NCI-H1436 treated with DMSO at 0.1 percent for 48 hours (cell line): Measurements from ENCODE around the gene TMEM205.
A peak's percentile ranks its signal among the peaks of the same experiment; 100 is the strongest.
"Not testable (repeated sequence)": the region's sequence is repeated elsewhere in the genome, so short reads cannot be mapped to it uniquely, and the experiment has no call there.

ENCODE experiments used
- DNase-seq: peaks from one replicate; lab custom pipeline; 2025; lab: John Stamatoyannopoulos, UW

TMEM205 gene

GRCh38 chr19:11339254-11340098 lies 6.6 kb downstream of the TMEM205 start, which contains the start of gene RAB3D:
Gene RAB3D (minus strand): TSS chr19:11339657. CDS start chr19:11337399, 2,258 bp downstream.
- peak; percentile 86 for DNase-seq

GRCh38 chr19:11338569-11339253 lies 7.4 kb downstream of the TMEM205 start:
- DNase-seq: no peak

GRCh38 chr19:11338121-11338520 lies 7.9 kb downstream of the TMEM205 start:
- DNase-seq: no peak

- DNase-seq: no peak
Measured at GRCh38 chr19:11337080-11337479, 9.0 kb downstream of the TMEM205 start.

GRCh38 chr19:11335449-11336146 lies 10.5 kb downstream of the TMEM205 start:
- no peak for DNase-seq

- not testable (repeated sequence) for DNase-seq
Measured at GRCh38 chr19:11333838-11334237, 12.2 kb downstream of the TMEM205 start.

GRCh38 chr19:11332822-11333221 lies 13.2 kb downstream of the TMEM205 start:
- DNase-seq: no peak

GRCh38 chr19:11331502-11331901 lies 14.6 kb downstream of the TMEM205 start:
- DNase-seq: no peak

GRCh38 chr19:11330127-11330526 lies 15.9 kb downstream of the TMEM205 start:
- no peak for DNase-seq

- DNase-seq: no peak
Measured at GRCh38 chr19:11325544-11325943, 20.5 kb downstream of the TMEM205 start.

GRCh38 chr19:11324748-11325389 lies 21.2 kb downstream of the TMEM205 start:
- no peak for DNase-seq

GRCh38 chr19:11324079-11324661 lies 21.9 kb downstream of the TMEM205 start:
- DNase-seq: no peak

GRCh38 chr19:11323601-11324078 lies 22.4 kb downstream of the TMEM205 start:
- DNase-seq: no peak

GRCh38 chr19:11322269-11323024 lies 23.6 kb downstream of the TMEM205 start:
- DNase-seq: no peak

GRCh38 chr19:11321191-11322126 lies 24.6 kb downstream of the TMEM205 start:
- no peak for DNase-seq

GRCh38 chr19:11320278-11320995 lies 25.6 kb downstream of the TMEM205 start:
- DNase-seq: not testable (repeated sequence)

GRCh38 chr19:11306337-11306736 lies 39.7 kb downstream of the TMEM205 start:
- no peak for DNase-seq

GRCh38 chr19:11304936-11305335 lies 41.1 kb downstream of the TMEM205 start:
- no peak for DNase-seq

GRCh38 chr19:11300811-11301120 lies 45.3 kb downstream of the TMEM205 start:
- no peak for DNase-seq
